DMS114 treated with DMSO at 0.1 percent for 48 hours (cell line): Measurements from ENCODE around the gene EFNA2.
"Not testable (repeated sequence)": the region's sequence is repeated elsewhere in the genome, so short reads cannot be mapped to it uniquely, and the experiment has no call there.

ENCODE experiments used
- DNase-seq: peaks from one replicate; lab custom pipeline; 2025; ENCODE audit not compliant: unreplicated experiment; lab: John Stamatoyannopoulos, UW

The EFNA2 gene

DNA sequence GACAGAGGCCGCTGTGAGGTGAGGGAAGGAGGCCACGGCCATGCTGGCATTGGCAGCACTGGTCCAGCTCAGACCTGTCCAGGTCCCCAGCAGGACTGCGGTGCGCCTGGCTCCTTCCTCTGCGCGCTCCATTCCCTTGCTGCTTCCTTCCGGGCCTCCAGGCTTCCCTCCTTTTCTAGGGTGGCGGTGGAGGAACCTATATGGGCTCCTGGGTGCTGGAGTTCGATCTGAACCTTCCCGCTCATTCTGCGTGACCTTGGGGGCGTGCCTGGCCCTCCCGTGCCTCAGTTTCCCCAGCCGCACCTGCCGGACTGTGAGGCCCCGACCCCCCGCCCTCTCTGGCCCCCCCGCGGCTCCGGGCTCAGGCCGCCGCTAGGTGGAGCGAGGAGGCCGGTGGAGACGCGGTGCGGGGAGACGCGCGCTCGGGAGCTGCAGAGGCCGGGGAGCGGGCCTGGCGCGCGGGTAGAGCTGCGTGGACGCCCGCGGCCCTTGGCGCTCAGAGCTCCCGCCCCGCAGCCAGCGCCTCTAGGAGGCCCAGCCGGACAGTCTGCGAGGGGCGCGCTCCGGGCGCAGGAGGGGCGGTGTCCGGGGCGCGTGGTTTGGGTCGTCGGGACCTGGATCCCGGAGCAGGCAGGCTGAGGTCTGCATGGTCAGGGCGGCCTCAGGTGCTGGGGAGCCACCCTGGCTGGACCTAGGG is 29.9 kb downstream of the EFNA2 start:
- no peak for DNase-seq

DNA sequence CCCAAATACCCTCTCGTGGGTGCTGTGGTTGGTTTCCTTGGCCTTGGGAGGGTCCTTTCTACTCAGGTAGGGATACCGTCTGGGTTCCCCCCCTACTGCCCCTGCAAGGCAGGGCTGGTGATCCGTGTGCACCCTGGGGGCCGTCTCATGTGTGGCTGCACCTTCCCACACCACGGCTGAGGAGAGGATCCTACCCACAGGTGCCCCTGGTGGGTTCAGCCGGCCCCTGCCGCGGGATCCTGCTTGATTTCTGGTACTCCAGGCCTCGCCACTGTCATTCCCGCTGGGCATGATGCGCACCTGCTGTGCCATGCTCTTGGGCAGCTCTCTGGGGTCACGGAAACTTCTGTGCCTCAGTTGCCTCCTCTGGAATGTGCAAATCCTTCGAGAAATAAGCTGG is 30.8 kb downstream of the EFNA2 start:
- DNase-seq = no peak

DNA sequence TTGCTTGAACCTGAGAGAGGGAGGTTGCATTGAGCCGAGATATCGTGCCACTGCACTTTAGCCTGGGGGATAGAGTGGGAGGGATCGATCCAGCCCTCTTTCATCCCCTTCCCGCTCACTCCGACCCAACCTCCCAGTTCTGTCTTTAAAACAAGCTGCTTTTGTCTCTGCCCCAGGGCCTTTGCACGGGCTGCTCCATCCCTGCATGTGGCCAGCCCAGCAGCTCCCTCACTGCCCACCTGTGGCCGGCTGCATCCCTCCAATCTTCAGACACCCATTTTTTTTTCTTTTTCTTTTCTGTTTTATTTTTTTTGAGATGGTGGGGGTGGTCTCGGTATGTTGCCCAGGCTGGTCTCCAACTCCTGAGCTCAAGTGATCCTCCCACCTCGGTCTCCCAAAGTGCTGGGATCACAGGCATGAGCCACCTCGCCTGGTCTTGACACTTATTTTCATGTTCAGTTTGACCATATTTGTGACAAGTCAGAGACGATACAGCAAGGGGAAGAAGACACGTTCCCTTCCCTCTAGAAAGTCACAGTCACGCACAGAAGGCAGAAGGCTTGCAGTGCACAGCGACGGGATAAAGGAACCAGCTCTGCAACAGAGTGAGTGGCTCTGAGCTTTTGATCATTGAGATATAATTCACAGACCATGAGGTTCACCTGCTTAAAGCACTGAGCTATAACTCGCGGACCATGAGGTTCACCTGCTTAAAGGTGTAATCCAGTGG is 31.8 kb downstream of the EFNA2 start:
- no peak for DNase-seq

- DNase-seq = no peak
Observed at GRCh38 chr19:1318678-1319471, 33.2 kb downstream of the EFNA2 start.

DNA sequence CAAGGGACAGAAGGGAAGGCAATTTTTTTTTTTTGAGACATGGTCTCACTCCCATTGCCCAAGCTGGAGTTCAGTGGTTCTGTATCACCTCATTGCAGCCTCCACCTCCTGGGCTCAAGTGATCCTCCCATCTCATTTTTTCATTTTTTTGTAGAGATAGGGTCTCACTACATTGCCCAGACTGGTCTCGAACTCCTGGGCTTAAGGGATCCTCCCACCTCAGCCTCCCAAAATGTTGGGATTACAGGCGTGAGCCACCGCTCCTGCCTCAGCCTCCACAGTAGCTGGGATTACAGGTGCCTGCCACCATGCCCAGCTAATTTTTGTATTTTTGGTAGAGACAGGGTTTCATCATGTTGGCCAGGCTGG is 34.6 kb downstream of the EFNA2 start:
- not testable (repeated sequence) for DNase-seq

- DNase-seq = no peak
Observed at GRCh38 chr19:1321539-1321938, 35.9 kb downstream of the EFNA2 start.

DNA sequence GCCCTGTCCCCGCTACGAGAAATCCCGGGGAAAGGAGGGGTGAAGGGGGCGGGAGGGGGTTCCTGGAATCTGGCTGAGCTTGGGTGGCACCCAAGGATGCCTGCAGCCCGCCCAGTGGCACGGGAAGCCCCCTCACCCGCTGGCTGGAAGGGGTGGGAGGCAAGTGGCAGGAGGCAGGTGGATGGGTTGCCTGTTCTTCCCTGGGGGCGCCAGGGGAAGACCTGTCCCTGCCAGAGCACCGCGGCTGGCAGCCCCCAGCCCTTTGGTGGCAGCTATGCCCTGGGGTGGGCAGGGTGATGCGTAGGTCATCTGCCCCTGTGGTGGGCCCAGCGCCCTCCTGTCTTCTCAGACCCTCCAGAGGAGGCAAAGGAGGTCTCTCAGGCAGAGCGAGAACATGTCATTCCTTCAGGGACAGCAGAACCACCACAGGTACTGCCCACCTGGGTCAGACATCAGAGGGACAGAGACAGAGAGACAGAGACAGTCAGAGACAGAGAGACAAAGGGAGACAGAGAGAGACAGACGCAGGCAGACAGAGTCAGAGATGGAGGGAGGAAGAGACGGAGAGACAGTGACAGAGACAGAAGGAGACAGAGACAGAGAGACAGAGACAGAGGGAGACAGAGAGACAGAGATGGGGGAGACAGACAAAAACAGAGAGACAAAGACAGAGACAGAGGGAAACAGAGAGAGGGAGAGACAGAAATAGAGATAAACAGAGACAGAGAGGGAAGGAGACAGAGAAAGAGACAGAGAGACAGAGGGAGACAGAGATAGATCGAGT is 36.7 kb downstream of the EFNA2 start:
- DNase-seq = no peak

- no peak for DNase-seq
Observed at GRCh38 chr19:1324249-1324805, 38.7 kb downstream of the EFNA2 start.

DNA sequence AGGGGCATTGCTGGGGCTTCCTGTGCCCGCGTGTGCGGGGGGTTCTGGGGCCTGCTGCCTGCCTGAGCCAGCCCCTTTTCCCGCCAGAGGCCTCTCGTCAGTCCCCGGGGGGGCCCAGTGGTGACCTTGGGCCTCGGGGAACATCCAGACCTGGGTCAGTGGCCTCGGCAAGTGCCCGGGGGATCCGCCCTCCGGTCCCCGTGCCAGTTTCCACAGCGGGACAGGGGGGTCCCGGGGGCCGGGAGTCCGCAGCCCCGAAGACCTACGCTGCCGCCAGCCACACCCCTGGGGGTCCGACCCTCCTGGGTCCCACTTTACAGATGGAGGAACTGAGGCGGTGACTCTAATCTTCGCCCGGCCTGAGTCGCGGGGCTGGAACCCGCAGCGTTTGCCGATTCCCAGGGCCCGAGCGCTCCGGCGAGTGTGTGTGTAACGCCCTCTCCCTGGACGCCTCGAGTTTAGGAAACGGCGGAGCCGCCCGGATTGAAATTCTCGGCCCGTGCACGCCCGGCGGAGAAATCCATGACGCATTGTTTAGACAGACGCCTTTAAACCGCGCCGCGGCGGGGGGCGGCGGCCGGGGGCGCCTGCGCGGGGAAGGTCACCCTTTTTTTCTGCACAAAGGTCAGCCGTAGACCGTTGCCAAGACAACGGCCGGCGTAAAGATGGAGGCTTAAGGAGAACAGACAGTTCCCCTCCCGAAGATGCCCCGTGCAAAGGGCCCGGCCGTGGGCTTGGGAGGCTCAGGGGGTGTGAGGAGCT is 39.3 kb downstream of the EFNA2 start:
- DNase-seq = no peak

DNA sequence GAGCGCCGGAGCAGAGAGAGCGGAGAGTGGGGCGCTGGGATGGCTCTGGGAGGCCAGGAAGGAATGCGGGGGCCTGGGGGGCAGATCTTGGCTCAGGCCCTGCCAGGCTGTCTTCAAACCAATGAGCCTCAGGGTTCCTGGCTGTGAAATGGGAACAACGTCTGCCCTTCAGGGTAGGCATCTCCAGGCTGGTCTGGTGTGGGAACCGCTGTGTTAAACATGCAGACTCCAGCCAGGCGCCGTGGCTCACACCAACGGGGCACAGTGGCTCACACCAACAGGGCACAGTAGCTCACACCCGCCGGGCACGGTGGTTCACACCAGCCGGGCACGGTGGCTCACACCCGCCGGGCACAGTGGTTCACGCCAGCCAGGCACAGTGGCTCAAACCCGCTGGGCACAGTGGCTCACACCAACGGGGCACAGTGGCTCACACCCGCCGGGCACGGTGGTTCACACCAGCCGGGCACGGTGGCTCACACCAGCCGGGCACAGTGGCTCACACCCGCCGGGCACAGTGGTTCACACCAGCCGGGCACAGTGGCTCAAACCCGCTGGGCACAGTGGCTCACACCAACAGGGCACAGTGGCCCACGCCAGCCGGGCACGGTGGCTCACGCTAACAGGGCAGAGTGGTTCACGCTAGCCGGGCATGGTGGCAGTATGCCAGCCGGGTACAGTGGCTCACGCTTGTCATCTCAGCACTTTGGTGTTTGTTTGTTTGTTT is 40.1 kb downstream of the EFNA2 start:
- no peak for DNase-seq

- DNase-seq = no peak
Observed at GRCh38 chr19:1327125-1327524, 41.5 kb downstream of the EFNA2 start.

DNA sequence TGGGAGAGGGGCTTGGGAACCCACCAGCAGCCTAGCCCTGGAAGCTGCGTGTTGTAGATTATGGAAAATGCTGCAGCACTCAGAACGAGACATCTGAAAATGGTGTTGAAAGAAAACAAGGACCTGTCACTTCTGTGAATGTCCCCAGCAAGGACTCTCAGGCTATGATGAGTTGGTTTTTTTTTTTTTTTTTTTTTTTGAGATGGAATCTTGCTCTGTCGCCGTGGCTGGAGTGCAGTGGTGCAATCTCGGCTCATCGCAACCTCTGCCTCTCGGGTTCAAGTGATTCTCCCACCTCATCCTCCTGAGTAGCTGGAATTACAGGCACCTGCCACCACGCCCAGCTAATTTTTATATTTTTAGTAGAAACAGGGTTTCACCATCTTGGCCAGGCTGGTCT is 46.5 kb downstream of the EFNA2 start:
- not testable (repeated sequence) for DNase-seq

DNA sequence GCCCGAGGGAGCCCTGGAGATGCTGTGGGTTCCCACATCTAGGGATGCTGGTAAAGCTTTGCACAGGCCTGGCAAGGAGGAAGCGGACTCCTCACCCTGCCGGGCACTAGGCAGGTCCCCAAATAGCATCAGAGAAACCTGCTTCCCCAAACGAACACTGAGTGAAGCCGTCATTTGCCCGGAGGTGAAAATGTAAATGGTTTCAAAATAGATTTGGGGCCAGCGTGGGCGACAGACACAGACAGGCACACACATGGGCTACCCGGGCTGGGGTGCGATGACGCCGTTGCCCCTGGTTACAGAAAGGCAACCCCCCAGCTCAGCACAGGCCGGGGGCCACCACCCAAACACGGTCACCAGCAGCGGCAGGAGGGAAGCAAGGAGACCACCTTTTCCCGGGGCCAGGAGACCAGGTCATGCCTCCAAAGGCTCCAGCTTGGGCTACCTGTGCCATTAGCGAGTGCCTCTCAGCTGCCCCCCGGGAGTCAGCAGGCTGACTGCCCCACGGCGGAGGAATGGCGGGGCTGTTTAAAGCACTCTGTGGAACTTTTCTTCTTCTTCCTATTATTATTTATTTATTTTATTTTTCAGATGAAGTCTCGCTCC is 50.5 kb downstream of the EFNA2 start:
- no peak for DNase-seq

DNA sequence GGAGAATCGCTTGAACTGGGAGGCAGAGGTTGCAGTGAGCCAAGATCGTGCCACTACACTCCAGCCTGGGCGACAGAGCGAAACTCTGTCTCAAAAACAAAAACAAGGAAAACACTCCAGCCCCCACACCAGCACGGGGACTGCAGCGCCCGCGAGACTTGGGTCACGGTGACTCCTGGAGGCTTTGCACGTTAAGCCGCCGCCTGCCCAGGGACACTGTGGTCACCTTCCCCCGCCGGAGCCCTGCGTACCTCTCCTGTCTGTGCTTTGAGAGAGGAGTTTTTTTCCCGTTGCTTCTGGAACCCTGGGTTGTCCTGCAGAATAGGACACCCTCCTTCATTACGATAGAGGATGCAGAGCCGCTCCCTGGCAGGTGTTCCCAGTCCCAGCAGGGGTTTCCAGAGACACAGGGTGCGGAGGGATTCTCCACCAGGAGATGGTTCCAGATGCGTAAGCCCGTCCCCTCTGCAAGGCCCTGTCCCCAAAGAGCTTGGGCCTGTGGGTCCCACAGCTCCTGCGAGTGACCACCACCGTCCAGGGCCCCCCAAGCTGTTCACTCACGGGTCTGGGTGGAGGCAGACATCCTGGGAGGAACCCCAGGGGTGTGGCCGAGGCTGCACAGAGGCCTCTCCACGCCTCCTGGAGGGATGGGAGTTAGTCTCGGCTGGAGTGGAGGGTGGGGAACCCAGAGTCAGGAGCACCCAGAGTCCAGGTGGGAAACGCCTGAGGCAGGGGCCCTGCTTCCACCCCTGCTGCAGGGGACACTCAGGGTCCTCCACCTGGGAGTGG is 55.2 kb downstream of the EFNA2 start:
- DNase-seq = no peak

GRCh38 chr19:1343041-1343440 is 57.4 kb downstream of the EFNA2 start:
- DNase-seq = no peak

DNA sequence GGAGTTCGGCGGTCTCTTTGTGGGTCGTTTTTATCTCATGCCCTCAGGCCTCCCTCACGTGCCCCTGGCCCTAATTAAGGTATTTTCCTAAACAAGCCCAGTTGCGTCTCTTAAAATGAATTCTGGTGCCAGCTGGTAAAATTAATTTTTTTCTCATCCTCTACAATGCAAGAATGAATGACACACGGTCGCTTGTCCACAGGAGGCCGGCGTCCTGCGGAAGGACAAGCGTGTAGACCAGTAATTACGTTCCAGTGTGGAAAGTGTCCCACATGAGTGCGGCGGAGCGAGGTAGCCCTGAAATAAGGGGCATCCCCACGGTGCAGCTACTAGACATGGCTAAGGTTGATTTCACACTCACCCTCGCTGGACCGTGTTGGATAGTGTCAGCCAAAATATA is 63.5 kb downstream of the EFNA2 start:
- no peak for DNase-seq

GRCh38 chr19:1350867-1351266 is 65.2 kb downstream of the EFNA2 start:
- DNase-seq = no peak
